Measurements from ENCODE around the gene GJA4.
A peak's percentile ranks its signal among the peaks of the same experiment; 100 is the strongest.

GJA4 gene

DNA sequence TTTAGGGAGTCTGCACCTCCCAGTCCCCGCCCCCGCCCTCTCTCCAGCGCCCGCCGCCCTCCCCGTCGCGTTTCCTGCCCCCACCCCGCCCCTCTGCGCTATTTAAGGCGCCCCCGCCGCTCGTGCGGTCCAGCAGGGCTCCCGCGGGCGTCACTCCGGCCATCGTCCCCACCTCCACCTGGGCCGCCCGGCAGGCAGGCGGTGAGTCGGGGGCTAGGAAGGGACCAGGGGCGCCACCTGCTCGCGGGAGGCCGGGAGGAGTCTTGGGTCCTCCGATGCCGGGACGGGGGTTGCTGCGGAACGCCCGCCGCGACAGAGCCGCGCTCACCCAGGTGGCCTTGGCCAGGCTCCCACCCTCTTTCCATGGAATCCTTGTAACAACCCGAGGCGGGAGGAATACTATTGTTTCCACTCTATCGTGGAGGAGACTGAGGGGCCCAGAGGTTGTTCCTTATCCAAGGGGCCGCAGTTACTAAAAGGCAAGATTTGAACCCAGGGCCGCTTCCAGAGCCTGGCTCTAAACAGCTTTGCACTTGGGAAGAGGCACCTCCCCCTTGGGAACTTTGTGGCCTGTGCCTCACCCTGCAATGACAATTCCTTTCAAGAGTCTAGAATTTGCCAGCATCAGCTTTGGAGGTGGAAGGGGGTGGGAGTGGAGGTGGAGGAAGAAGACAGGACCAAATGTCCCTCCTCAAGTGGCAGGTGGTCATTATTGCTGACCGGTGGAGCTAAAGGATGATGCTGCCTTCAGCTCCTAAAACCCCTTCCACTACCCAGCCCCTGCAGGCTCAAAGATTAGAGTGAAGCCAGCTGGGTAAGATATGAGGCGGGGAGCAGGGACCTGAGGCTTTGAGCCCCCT, at the start of gene GJA4:
Gene GJA4, plus strand, starts transcription at position 132 of the 860 bp plus-strand sequence. CDS start 1,215 bp downstream, outside the sequence.
- DNase-seq (ENCODE audit: low spot score) (no peak), FAIRE-seq (no peak)

- FAIRE-seq (no peak), DNase-seq (ENCODE audit: low spot score) (no peak)
Measured at GRCh38 chr1:34743775-34744174, 49.0 kb upstream of the GJA4 start.

DNA sequence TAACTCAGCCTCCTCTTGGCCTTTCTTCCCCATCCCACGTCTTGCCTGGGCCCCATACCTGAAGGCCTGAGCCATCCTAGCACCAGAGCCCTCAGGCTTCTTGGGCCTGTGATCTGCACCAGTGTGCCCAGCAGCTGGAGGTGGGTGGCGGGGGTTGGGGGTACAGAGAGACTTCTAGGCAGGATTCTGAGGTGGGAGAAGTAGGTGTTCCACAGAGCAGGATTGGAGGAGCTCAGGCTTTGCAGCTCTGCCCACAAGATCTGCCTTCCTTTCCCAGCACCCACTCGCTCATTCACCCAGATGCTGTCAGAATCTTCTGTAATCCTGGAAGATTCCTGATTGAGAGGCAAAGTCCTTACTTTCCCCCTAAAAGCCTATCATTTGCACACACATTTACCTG, 47.9 kb upstream of the GJA4 start:
- FAIRE-seq (no peak), DNase-seq (ENCODE audit: low spot score) (no peak)

GRCh38 chr1:34745666-34746065, 47.1 kb upstream of the GJA4 start:
- FAIRE-seq (no peak), DNase-seq (ENCODE audit: low spot score) (no peak)

DNA sequence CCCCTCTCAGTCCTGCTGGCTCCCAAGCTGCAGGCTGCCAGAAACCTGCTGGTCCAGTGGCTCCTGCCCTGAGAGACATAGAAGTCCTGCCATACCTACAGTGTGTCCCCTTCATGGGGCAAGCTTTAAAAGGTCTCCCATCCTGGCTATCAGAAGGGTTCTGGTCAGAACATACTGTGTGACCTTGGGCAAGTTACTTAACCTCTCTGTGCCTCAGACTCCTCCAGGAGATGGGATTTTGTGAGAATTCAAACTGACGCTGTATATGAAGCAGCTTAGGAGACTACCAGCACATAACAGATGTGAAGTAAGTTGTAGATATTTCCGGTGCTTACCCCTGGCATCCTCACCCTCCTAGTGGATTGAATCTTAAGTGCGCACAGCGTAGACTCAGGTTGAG, 46.7 kb upstream of the GJA4 start:
- DNase-seq (ENCODE audit: low spot score) (no peak), FAIRE-seq (no peak)

- DNase-seq (ENCODE audit: low spot score) = no peak
- no peak for FAIRE-seq
Measured at GRCh38 chr1:34746785-34747637, 45.8 kb upstream of the GJA4 start.

- DNase-seq (ENCODE audit: low spot score) = no peak
- no peak for FAIRE-seq
Measured at GRCh38 chr1:34747638-34747941, 45.2 kb upstream of the GJA4 start.

GRCh38 chr1:34749992-34750391, 42.8 kb upstream of the GJA4 start:
- FAIRE-seq = no peak
- no peak for DNase-seq (ENCODE audit: low spot score)

DNA sequence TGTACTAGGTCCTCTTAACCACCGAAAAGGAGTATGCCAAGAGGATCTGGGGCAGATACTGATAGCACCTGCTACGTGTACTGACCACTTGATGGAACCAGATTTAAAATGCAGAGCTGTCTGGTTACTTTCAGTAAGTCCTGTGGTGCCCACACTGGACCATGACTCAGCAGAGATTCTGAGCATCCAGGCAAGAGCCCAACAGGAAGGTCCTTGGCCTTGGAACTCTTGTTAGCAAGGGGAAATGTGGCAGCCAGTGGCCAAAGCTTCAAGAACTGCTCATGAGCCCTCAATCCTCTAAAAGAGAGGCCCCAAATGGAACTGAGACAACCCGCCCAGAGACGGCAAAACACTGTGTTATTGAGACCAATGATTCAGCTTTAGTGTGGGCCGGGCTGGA, 42.2 kb upstream of the GJA4 start:
- FAIRE-seq (no peak), DNase-seq (ENCODE audit: low spot score) (no peak)

DNA sequence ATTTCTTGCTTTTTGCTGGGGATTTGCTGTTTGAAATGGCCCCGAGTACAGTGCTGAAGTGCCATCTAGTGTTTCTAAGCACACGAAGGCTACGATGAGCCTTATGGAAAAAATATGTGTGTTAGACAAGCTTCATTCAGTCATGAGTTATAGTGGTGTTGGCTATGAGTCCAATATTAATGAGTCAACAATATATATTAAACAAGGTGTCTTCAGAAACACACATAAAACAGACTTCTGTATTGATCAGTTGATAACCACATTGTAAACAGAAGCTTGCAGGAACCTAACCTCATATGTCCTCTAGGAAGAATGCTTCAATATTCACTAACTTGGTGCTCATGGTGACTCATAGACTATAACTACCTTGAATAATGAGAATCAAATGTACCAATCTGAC, 39.6 kb upstream of the GJA4 start:
- FAIRE-seq (no peak), DNase-seq (ENCODE audit: low spot score) (no peak)

DNA sequence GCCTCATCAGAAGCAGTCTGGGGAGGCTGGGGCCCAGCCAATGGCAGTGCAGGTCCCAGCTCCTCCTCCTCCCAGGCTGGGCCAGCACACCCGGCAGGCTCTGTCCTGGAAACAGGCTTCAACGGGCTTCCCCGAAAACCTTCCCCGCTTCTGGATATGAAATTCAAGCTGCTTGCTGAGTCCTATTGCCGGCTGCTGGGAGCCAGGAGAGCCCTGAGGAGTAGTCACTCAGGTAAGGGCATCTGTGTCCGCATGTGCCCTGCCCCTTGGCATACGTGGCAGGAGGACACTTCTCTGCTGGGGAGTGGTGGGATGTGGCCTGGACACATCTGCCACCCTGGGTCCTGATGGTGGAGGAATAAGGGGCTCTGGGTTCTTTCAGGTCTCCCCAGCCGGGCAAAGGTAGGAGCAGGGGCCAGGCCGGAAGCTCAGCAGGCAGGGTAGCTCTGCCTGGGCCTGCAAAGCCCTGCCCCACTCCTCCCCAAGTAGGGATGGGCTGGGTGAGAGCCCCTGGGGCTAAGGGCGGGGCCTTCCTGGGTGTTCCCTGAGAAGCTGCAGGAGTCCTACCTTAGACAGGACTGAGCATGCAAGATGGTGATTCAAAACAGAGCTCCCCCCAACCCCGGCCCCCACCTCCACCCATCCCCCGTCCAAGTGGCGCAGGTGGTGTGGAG, 37.7 kb upstream of the GJA4 start, which contains the start of gene GJB5:
Gene GJB5, plus strand, starts transcription at position 84 of the 674 bp plus-strand sequence. CDS start 2,284 bp downstream, outside the sequence.
- no peak for FAIRE-seq
- DNase-seq (ENCODE audit: low spot score) = no peak

DNA sequence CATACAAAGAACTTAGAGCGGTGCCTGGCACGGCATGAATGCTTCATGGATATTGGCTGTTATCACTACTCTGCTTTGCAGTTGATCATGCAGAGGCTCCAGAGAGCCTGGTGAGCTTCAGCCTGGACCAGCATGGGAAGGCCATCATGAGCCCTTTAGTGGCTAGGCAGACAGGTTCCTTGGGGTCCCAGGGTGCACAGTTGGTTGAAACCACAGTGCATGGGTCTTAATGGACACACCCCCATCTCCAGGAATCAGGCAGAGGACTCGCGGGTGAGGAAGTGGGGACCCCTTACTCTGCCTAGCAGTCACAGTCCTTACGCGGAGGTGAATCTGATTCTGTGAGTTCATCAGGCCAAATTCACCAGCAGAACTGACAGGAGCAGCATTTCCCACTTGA, 36.8 kb upstream of the GJA4 start:
- no peak for DNase-seq (ENCODE audit: low spot score)
- no peak for FAIRE-seq

GRCh38 chr1:34757386-34757785, 35.4 kb upstream of the GJA4 start:
- FAIRE-seq = no peak

GRCh38 chr1:34758751-34759150, 34.0 kb upstream of the GJA4 start:
- FAIRE-seq (peak; percentile 87), DNase-seq (ENCODE audit: low spot score) (peak; percentile 74)

More at GRCh38 chr1:34757386-34757785, 35.4 kb upstream of the GJA4 start:
- no peak for DNase-seq (ENCODE audit: low spot score)

GRCh38 chr1:34759503-34760357, 33.1 kb upstream of the GJA4 start, which contains the start of gene GJB4:
TSS of gene GJB4 (plus strand) at chr1:34759740. CDS start at chr1:34761255, 1,515 bp downstream.
- FAIRE-seq (no peak), DNase-seq (ENCODE audit: low spot score) (no peak)

DNA sequence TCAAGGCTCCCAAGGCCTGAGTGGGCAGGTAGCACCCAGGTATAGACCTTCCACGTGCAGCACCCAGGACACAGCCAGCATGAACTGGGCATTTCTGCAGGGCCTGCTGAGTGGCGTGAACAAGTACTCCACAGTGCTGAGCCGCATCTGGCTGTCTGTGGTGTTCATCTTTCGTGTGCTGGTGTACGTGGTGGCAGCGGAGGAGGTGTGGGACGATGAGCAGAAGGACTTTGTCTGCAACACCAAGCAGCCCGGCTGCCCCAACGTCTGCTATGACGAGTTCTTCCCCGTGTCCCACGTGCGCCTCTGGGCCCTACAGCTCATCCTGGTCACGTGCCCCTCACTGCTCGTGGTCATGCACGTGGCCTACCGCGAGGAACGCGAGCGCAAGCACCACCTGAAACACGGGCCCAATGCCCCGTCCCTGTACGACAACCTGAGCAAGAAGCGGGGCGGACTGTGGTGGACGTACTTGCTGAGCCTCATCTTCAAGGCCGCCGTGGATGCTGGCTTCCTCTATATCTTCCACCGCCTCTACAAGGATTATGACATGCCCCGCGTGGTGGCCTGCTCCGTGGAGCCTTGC, 31.5 kb upstream of the GJA4 start:
- FAIRE-seq (no peak), DNase-seq (ENCODE audit: low spot score) (no peak)

DNA sequence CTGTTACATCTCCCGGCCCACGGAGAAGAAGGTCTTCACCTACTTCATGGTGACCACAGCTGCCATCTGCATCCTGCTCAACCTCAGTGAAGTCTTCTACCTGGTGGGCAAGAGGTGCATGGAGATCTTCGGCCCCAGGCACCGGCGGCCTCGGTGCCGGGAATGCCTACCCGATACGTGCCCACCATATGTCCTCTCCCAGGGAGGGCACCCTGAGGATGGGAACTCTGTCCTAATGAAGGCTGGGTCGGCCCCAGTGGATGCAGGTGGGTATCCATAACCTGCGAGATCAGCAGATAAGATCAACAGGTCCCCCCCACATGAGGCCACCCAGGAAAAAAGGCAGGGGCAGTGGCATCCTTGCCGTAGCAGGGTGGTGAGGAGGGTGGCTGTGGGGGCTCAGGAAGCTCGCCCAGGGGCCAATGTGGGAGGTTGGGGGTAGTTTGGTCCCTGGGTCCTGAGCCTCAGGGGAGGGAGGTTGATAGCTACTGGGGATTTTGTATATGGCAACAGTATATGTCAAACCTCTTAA, 31.0 kb upstream of the GJA4 start:
- FAIRE-seq (no peak), DNase-seq (ENCODE audit: low spot score) (no peak)

GRCh38 chr1:34762474-34763141, 30.2 kb upstream of the GJA4 start:
- no peak for DNase-seq (ENCODE audit: low spot score)
- no peak for FAIRE-seq

DNA sequence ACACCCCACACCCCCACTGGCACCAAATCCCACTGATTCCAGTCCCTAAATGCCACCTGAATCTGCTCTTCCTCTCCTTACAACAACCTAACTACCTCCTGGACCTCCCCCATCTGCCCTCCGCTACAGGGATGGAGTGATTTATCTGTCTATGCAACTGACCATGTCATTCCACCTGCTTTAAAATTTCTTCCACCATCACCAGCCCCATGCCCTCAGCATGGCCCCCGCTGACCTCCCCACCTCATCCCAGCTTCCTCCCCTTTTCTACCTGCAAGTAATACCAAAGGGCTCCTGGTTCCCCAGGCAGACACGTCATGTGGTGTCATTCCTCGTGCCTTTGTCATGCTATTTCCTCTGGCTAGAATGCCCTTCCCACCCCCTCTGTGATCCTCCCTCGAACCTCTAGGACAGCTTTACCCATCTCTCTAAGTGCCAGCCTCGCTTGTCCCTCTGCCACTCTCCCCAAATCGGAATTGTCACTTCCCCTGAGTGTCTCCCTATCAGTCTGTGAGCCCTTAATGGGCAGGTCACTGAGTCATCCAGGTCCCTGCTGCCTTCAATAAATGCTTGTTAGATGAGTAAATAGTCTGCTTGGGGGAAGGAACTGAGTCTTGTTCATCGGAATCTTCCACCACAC, 29.5 kb upstream of the GJA4 start:
- FAIRE-seq (peak; percentile 83), DNase-seq (ENCODE audit: low spot score) (peak; percentile 83)

All from RCC 7860 (cell line).